Erythroblast (primary cell): ENCODE measurements around the gene CFAP46.

Source experiments
- GATA1 ChIP-seq: IDR thresholded peaks from 2 replicates; pipeline ENCODE4 v1.6.1; 2011; ENCODE audit warnings: low read depth, mild to moderate bottlenecking, control low read depth, low read length, moderate library complexity
- POLR2A ChIP-seq: IDR thresholded peaks from 2 replicates; pipeline ENCODE4 v1.6.1; 2011; ENCODE audit warnings: mild to moderate bottlenecking, low read length

GRCh38 chr10:132845041-132845551 lies 97.3 kb downstream of the CFAP46 start:
- TF ChIP-seq POLR2A (no peak), GATA1 (no peak)
